Neural cell (in vitro differentiated cells): ENCODE data around the gene C11orf91.

Experiments
- CTCF ChIP-seq: fragments of 450-650 bp; IDR thresholded peaks from 2 replicates; pipeline ENCODE4 v1.5.1; 2014; ENCODE audit warnings: antibody characterized with exemption, mild to moderate bottlenecking, moderate library complexity; ENCODE audit not compliant: poor library complexity, severe bottlenecking
- EZH2 ChIP-seq: fragments of 200-600, 300-800 bp; shearing (Covaris generic), sonication (generic); IDR thresholded peaks from 2 replicates; pipeline ENCODE4 v1.6.1; 2014; ENCODE audit warnings: antibody characterized with exemption, low read length, borderline replicate concordance, mild to moderate bottlenecking; ENCODE audit not compliant: insufficient read depth, poor library complexity, severe bottlenecking
- POLR2AphosphoS5 ChIP-seq: IDR thresholded peaks from 2 replicates; pipeline ENCODE4 v1.6.1; 2012
- REST ChIP-seq: IDR thresholded peaks from 2 replicates; pipeline ENCODE4 v1.6.1; 2012; ENCODE audit warnings: borderline replicate concordance
- TAF1 ChIP-seq: IDR thresholded peaks from 2 replicates; pipeline ENCODE4 v1.6.1; 2012; ENCODE audit warnings: low read depth

GRCh38 chr11:33685082-33685481, 15.5 kb downstream of the C11orf91 start:
- TF ChIP-seq EZH2 (no peak), CTCF (no peak), REST (no peak), TAF1 (no peak), POLR2AphosphoS5 (no peak)
